C4-2B (cell line): ENCODE results near the gene SPDYE4.

Experiments
- H3K27ac ChIP-seq: fragments of 450-650 bp; 2 replicates; pipeline ENCODE4 v1.5.1; 2017
- CTCF ChIP-seq: fragments of 450-650 bp; conservative IDR thresholded peaks from 2 replicates; pipeline ENCODE4 v1.5.1; 2017; ENCODE audit warnings: mild to moderate bottlenecking
- ZFX ChIP-seq: fragments of 450-650 bp; IDR thresholded peaks from 2 replicates; pipeline ENCODE4 v1.6.1; 2017

Gene SPDYE4

GRCh38 chr17:8754890-8755289 is 3.5 kb downstream of the SPDYE4 start:
- TF ChIP-seq CTCF, result no peak
- no peak for TF ChIP-seq ZFX

GRCh38 chr17:8753976-8754440 is 4.3 kb downstream of the SPDYE4 start:
- no peak overlapping the region for H3K27ac ChIP-seq
- TF ChIP-seq CTCF (peak; percentile 85), ZFX (no peak)

More at GRCh38 chr17:8754890-8755289, 3.5 kb downstream of the SPDYE4 start:
- no peak overlapping the region for H3K27ac ChIP-seq

GRCh38 chr17:8753136-8753975 is 5.0 kb downstream of the SPDYE4 start:
- TF ChIP-seq ZFX (no peak), CTCF (no peak)
- no peak overlapping the region for H3K27ac ChIP-seq

- H3K27ac ChIP-seq, result no peak overlapping the region
- TF ChIP-seq ZFX, result no peak
Observed at GRCh38 chr17:8749616-8750015, 8.7 kb downstream of the SPDYE4 start.

GRCh38 chr17:8747742-8748141 is 10.6 kb downstream of the SPDYE4 start:
- no peak overlapping the region for H3K27ac ChIP-seq

GRCh38 chr17:8746501-8747236 is 11.7 kb downstream of the SPDYE4 start:
- TF ChIP-seq ZFX (no peak), CTCF (no peak)
- H3K27ac ChIP-seq, result no peak overlapping the region

More at GRCh38 chr17:8747742-8748141, 10.6 kb downstream of the SPDYE4 start:
- no peak for TF ChIP-seq CTCF
- no peak for TF ChIP-seq ZFX

- no peak overlapping the region for H3K27ac ChIP-seq
Observed at GRCh38 chr17:8745586-8746500, 12.5 kb downstream of the SPDYE4 start.

More at GRCh38 chr17:8745586-8746500, 12.5 kb downstream of the SPDYE4 start:
- peak; percentile 95 for TF ChIP-seq CTCF
- TF ChIP-seq ZFX, result no peak
